HG03354 (cell line): ENCODE results near the gene ZNF821.
"Not testable (repeated sequence)": the region's sequence is repeated elsewhere in the genome, so short reads cannot be mapped to it uniquely, and the experiment has no call there.

Experiments
- ATAC-seq: cut with Tn5 transposase; IDR thresholded peaks from one replicate; pipeline ENCODE4 v1.9.1; 2021; ENCODE audit warnings: mild to moderate bottlenecking; ENCODE audit not compliant: unreplicated experiment, poor library complexity, severe bottlenecking

The ZNF821 gene, protein sequence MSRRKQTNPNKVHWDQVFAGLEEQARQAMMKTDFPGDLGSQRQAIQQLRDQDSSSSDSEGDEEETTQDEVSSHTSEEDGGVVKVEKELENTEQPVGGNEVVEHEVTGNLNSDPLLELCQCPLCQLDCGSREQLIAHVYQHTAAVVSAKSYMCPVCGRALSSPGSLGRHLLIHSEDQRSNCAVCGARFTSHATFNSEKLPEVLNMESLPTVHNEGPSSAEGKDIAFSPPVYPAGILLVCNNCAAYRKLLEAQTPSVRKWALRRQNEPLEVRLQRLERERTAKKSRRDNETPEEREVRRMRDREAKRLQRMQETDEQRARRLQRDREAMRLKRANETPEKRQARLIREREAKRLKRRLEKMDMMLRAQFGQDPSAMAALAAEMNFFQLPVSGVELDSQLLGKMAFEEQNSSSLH

GRCh38 chr16:71883849-71884638 is at the start of gene ZNF821:
TSS of gene ZNF821 (minus strand) at chr16:71884182. CDS start at chr16:71879946, 4,236 bp downstream.
- peak; percentile 53 for ATAC-seq

- ATAC-seq, result no peak
Observed at GRCh38 chr16:71933017-71933416, 49.0 kb upstream of the ZNF821 start.

- no peak for ATAC-seq
Observed at GRCh38 chr16:71931599-71931998, 47.6 kb upstream of the ZNF821 start.

DNA sequence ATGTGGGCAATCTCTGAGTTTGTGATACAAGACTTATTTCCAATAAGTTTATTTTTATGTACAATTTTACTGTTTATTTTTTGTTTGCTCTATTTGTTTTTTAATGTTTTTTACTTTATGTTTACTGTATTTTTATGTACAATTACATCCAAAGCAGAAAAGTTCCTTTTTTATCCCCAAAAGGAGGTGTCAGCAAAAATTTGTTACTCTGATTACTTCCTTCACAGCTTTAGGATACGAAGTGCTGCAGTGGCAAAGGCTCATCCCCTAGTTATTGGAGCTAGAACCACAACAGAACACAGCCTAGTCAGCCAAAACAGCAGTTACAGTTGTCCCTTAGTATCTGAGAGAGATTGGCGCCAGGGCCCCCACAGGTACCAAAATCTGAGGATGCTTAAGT is 47.0 kb upstream of the ZNF821 start:
- no peak for ATAC-seq

- ATAC-seq, result no peak
Observed at GRCh38 chr16:71930013-71930563, 46.1 kb upstream of the ZNF821 start.

- no peak for ATAC-seq
Observed at GRCh38 chr16:71929048-71929447, 45.1 kb upstream of the ZNF821 start.

DNA sequence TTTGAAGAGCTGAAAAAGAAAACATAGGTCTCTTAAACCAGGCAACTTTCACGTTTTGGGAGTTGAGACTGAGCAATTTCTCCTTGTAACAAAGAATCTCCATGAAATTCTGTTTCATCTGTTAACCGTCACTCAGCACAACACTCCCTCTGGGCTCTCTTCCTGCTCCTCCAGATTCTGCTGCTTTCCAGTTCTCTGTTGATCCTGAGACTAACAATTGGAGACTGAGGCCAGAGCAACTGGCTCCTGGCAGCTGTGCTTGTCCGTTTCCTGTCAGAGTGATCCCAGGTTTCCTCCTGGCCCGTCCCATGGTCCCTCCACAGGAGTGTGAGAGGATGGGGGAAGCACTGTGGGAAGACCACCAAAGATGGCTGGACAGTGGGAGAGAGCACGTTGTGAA is 43.8 kb upstream of the ZNF821 start:
- no peak for ATAC-seq

GRCh38 chr16:71927383-71927782 is 43.4 kb upstream of the ZNF821 start:
- ATAC-seq, result no peak

DNA sequence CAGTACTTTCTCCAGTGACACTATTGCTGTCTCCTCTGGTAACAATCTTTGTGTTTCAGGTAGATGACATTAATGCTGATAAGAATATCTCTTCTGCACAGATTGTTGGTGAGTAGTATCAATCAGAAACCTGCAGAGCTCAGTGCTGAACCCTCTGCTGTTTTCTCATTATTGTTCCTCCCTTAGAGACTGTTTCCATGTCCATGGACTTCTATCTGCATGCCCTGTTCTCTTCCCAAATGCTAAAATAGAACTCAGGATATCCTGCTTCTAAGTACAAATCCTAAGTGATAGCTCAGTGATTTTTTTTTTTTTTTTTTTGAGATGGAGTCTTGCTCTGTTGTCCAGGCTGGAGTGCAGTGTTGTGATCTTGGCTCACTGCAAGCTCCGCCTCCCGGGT is 40.7 kb upstream of the ZNF821 start:
- ATAC-seq, result no peak

DNA sequence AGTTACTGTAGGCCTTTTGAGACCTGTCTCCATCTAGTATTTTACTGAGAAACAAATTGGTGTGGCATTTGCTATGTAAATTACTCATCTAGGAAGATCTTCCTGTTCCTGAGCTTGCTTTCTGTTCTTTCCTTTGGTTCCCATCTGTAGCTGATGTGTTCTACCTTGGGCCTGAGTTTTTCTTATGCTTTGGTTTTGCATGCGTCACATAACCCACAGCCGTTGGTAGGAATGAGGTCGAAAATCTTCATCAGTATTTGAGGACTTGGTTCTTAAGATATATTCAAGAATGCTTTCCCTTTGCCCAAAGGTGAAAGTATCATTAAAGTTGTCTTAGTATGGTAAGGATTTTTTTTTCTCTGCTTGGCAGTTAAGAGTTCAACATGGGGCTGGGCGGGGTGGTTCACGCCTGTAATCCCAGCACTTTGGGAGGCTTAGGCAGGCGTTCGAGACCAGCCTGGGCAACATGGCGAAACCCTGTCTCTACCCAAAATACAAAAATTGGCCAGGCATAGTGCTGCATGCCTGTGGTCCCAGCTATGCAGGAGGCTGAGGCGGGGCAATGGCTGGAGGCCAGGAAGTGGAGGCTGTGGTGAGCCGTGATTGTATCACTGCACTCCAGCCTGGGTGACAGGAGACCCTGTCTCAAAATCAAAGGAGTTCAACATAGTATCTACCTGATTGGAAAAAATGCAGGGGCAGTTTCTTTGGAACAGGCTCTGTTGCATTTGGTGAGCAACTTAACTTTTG is 40.1 kb upstream of the ZNF821 start:
- no peak for ATAC-seq

- no peak for ATAC-seq
Observed at GRCh38 chr16:71920658-71921057, 36.7 kb upstream of the ZNF821 start.

DNA sequence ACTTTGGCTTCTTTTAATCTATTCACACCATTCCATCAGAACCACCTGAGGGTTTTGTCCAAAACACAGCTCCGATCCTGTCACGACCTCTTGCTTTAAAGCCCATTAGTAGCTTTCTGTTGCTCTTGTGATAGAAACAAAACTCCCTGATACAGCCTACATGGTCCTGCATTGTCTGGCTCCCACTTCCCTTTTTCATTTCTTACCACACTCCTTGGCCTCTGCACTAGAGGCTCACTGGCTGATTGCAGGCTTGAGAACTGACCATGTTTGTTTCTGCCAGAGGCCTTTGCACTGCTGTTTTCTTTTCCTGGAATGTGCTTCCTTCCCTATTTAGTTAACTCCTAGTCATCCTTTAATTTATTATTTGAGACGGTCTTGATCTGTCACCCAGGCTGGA is 35.1 kb upstream of the ZNF821 start:
- ATAC-seq, result peak; percentile 69

- ATAC-seq, result no peak
Observed at GRCh38 chr16:71917900-71918299, 33.9 kb upstream of the ZNF821 start.

DNA sequence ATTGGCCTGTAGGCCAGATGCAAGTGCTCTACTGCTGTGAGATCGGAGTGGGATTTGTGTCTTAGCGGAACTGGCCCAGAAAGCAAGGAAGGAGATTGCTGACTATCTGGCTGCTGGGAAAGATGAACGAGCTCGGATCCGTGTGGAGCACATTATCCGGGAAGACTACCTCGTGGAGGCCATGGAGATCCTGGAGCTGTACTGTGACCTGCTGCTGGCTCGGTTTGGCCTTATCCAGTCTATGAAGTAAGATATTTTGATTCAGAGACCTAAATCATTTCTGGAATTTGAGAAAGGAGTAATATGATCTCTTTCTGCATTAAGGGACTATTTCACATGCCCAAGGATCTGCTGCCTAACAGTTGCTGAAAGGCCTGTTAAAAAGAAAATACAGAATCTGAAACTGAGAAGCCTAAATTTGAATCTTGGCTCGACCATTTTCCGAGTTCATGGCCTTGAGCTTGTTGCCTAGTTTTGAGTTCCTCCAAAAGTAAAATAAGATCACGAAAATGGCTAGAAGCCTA is 32.5 kb upstream of the ZNF821 start:
- ATAC-seq, result no peak

DNA sequence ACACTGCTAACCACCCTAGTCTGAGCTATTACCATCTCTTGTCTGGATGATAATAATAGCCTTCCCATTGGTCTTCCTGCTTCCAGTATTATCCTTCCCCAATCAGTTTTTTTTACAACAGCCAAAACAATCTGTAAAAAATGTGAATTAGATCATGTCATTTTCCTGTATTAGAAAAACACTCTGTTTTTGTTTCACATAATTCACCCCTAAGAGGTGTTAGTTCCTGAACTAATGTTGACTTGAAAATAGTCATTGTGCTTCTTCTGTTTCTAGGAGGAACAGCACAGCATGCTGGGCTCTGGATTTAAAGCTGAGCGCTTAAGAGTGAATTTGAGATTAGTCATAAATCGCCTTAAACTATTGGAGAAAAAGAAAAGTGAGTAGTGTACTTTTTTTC is 31.4 kb upstream of the ZNF821 start:
- ATAC-seq, result no peak

- ATAC-seq, result no peak
Observed at GRCh38 chr16:71914802-71915201, 30.8 kb upstream of the ZNF821 start.

DNA sequence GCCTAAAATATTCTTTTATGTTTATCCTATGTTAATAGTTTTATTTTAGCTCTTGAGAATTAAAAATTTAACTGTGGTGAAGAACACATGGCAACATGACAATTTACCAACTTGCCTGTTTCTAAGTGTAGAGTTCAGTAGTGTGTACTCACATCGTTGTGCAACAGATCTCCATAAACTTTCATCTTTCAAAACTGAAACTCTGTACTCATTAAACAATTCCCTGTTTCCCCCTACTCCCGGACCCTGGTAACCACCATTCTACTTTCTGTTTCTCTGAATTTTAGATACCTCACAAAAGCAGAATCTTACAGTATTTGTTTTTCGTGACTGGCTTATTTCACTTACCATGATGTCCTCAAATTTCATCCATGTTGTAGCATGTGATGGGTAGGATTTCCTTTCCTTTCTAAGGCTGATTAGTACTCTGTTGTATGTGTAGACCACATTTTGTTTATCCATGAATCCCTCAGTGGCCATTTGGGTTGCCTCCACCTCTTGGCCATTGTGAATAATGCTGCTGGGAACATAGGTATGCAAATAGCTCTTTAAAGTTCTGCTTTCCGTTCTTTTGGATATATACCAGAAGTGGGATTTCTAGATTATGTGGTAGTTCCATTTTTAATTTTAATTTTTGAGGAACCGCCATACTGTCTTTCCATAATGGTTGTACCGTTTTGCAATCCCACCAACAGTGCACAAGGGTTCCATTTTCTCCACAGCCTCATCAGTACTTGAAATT is 28.7 kb upstream of the ZNF821 start:
- no peak for ATAC-seq

DNA sequence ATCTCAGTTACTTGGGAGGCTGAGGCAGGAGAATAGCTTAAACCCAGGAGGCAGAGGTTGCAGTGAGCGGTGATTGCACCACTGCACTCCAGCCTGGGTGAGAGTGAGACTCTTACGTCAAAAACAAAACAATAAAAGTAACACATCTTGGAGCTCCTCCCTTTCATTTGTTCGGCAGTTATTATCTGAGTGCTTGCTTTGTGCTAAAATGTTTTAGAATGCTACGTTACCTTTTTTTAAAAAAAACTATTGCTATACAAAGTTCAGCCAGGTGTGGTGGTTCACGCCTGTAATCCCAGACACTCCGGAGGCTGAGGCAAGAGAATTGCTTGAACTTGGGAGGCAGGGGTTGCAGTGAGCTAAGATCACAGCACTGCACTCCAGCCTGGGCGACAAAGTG is 27.1 kb upstream of the ZNF821 start:
- ATAC-seq, result no peak

DNA sequence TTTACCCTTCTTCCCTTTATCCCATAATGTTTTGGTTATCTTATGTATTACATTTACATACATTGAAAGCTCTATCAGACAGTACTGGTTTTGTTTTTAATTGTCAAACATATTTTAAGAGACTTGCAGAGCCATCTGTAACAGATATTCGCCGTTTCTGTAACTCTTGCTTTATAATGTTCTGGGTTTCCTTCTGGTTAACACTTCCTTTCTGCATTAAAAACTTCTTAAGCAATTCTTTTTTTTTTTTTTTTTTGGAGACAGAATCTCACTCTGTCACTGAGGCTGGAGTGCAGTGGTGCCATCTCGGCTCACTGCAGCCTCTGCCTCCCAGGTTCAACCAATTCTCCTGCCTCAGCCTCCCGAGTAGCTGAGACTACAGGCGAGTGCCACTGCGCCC is 21.8 kb upstream of the ZNF821 start:
- ATAC-seq, result not testable (repeated sequence)
